SK-N-MC (cell line): ENCODE results near the gene C16orf96.

Experiments
- EZH2 ChIP-seq: fragments of 200-600 bp; sonication (generic); IDR thresholded peaks from one replicate; pipeline ENCODE4 v1.6.1; 2017; ENCODE audit warnings: antibody characterized with exemption
- FOXP2 ChIP-seq: optimal IDR thresholded peaks from 2 replicates; pipeline ENCODE3; 2011; ENCODE audit warnings: mild to moderate bottlenecking, moderate library complexity; ENCODE audit not compliant: insufficient read depth; ENCODE audit errors: extremely low read length, control extremely low read depth

GRCh38 chr16:4510747-4511426 lies 45.3 kb upstream of the C16orf96 start:
- TF ChIP-seq FOXP2 (no peak), EZH2 (no peak)
